DND-41 (cell line): ENCODE measurements around the gene GTF2H2C.
"Not testable (repeated sequence)": the region's sequence is repeated elsewhere in the genome, so short reads cannot be mapped to it uniquely, and the experiment has no call there.

Source experiments
- ATAC-seq: fragments of 200-7000 bp; cut with Tn5 transposase; 3 replicates; pipeline ENCODE4 v1.9.1; 2021; ENCODE audit warnings: low read depth; ENCODE audit not compliant: insufficient read depth
- DNase-seq: peaks from one replicate; pipeline ENCODE4 v3.0.0-alpha.2; 2020
- H2AFZ ChIP-seq: 2 replicates; pipeline ENCODE4 v1.6.0; 2012; ENCODE audit warnings: low read depth, low read length
- H3K27ac ChIP-seq: 2 replicates; pipeline ENCODE4 v1.5.1; 2012; ENCODE audit warnings: low read length, inconsistent platforms
- H3K27me3 ChIP-seq: fragments of 200-600 bp; sonication (generic); 2 replicates; pipeline ENCODE4 v1.6.0; 2012; ENCODE audit warnings: low read length, mild to moderate bottlenecking, inconsistent platforms; ENCODE audit not compliant: insufficient read depth, poor library complexity
- H3K36me3 ChIP-seq: 2 replicates; pipeline ENCODE4 v1.5.1; 2012; ENCODE audit warnings: low read length, inconsistent platforms; ENCODE audit not compliant: insufficient read depth
- H3K4me1 ChIP-seq: 2 replicates; pipeline ENCODE4 v1.5.1; 2012; ENCODE audit warnings: mild to moderate bottlenecking, low read length; ENCODE audit not compliant: insufficient read depth
- H3K4me2 ChIP-seq: 2 replicates; pipeline ENCODE4 v1.6.0; 2012; ENCODE audit warnings: mild to moderate bottlenecking, moderate library complexity, low read length, inconsistent platforms; ENCODE audit not compliant: insufficient read depth
- H3K4me3 ChIP-seq, 2 experiments: fragments of 200-600 bp in 1 of 2; shearing (Covaris generic) in 1 of 2; 2 replicates each; pipeline ENCODE4 v1.5.1; 2012 to 2016; ENCODE audit warnings: inconsistent platforms in 2 of 2, low read length in 2 of 2, mild to moderate bottlenecking in 2 of 2, low read depth in 1 of 2, moderate library complexity in 1 of 2
- H3K79me2 ChIP-seq: 2 replicates; pipeline ENCODE4 v1.6.0; 2012; ENCODE audit warnings: low read length, inconsistent platforms; ENCODE audit not compliant: insufficient read depth
- H3K9ac ChIP-seq: 2 replicates; pipeline ENCODE4 v1.6.0; 2012; ENCODE audit warnings: low read depth, mild to moderate bottlenecking, inconsistent platforms, low read length, moderate library complexity
- H3K9me3 ChIP-seq: 2 replicates; pipeline ENCODE4 v1.5.1; 2012; ENCODE audit warnings: low read length, moderate library complexity, mild to moderate bottlenecking, inconsistent platforms; ENCODE audit not compliant: insufficient read depth, severe bottlenecking
- H4K20me1 ChIP-seq: 2 replicates; pipeline ENCODE4 v1.6.0; 2012; ENCODE audit warnings: low read length; ENCODE audit not compliant: insufficient read depth
- EZH2 ChIP-seq: IDR thresholded peaks from 3 replicates; pipeline ENCODE4 v1.6.1; 2012; ENCODE audit warnings: borderline replicate concordance, low read depth, mild to moderate bottlenecking, moderate library complexity, low read length, inconsistent platforms; ENCODE audit not compliant: severe bottlenecking
- TF ChIP-seq, protein P1 (sequence below): IDR thresholded peaks from 2 replicates; pipeline ENCODE4 v1.5.1; 2012; ENCODE audit warnings: borderline replicate concordance, low read length, moderate library complexity, mild to moderate bottlenecking; ENCODE audit not compliant: poor library complexity, severe bottlenecking; ENCODE audit errors: extremely low read depth

Gene GTF2H2C

DNA sequence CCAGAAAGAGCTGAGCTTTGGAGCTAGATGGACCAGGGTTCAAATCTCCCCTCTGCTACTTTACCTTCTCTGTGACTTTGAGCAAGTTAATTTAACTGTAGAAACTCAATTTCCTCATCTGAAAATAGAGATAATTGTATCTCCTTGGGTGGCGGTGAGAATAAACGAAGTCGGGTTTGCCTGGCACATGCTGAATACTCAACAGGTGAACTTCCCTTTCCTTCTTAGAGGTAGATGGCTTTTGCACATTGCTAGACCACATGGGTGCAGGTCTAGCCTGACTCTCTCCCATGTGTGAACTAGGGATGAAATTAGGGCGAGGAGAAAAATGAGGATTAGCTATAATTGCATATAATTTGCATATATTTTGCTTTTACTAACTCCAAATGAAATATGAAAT, 31.4 kb upstream of the GTF2H2C start:
- Histone ChIP-seq H3K9ac (no peak overlapping the region), H4K20me1 (no peaks in the 10 kb centered on the region), H2AFZ (no peak overlapping the region), H3K4me3 (no peak overlapping the region), H3K27ac (no peak overlapping the region), H3K27me3 (peaks cover 5% of the 10 kb centered on the region), H3K79me2 (no peaks in the 10 kb centered on the region), H3K4me2 (no peak overlapping the region), H3K4me1 (no peaks in the 10 kb centered on the region), H3K36me3 (no peaks in the 10 kb centered on the region), H3K9me3 (no peaks in the 10 kb centered on the region)
- no peak for TF ChIP-seq EZH2
- TF ChIP-seq, protein P1, sequence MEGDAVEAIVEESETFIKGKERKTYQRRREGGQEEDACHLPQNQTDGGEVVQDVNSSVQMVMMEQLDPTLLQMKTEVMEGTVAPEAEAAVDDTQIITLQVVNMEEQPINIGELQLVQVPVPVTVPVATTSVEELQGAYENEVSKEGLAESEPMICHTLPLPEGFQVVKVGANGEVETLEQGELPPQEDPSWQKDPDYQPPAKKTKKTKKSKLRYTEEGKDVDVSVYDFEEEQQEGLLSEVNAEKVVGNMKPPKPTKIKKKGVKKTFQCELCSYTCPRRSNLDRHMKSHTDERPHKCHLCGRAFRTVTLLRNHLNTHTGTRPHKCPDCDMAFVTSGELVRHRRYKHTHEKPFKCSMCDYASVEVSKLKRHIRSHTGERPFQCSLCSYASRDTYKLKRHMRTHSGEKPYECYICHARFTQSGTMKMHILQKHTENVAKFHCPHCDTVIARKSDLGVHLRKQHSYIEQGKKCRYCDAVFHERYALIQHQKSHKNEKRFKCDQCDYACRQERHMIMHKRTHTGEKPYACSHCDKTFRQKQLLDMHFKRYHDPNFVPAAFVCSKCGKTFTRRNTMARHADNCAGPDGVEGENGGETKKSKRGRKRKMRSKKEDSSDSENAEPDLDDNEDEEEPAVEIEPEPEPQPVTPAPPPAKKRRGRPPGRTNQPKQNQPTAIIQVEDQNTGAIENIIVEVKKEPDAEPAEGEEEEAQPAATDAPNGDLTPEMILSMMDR: no peak
- ATAC-seq (no peak), DNase-seq (no peak)

DNA sequence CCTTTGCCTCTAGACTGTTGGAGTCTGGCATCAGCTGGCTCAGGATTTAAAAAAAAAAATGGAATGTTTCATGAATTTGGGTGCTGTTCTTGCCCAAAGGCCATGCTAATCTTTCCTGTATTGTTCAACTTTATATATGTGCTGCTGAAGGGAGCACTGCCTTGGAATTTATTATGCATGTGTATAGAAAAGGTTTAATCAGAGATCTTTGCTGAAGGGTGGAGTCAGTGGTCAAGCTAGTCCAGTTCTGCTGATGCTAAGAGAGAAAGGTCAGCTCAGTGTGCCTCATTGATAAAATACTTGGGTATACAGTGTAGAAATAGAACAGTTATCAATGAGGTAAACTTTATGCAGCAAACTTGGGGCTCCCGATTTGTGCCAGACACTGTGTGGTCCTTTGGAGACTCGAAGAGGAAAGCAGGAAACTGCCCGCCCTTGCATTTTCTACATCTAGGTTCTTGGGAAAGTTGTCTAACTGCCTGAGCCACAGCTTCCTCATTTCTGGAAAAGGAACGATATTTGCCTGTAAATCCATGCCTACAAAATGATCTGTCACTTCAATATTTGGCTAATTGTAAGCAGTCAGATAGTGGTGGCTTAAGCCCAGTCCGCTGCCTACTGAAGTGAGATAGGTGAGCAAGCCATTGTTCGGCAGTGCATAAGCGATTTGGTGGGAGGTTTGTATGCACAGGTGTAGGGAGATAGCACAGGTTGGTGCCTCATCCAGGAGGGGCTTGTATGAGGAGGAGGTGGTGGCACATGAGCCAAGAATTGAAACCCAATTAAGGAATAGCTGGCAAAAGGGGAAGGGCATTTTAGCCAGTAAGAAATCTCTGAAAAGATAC, 29.2 kb upstream of the GTF2H2C start:
- no peaks in the 10 kb centered on the region for H3K36me3 ChIP-seq
- H2AFZ ChIP-seq: no peak overlapping the region
- no peak overlapping the region for H3K27ac ChIP-seq
- no peak for TF ChIP-seq EZH2
- TF ChIP-seq, protein P1: no peak
- H3K4me3 ChIP-seq: no peak overlapping the region
- ATAC-seq (no peak), DNase-seq (no peak)
- peaks cover 5% of the 10 kb centered on the region for H3K27me3 ChIP-seq
- H3K4me2 ChIP-seq: no peak overlapping the region
- H3K9me3 ChIP-seq: no peaks in the 10 kb centered on the region
- H3K79me2 ChIP-seq: no peaks in the 10 kb centered on the region
- no peaks in the 10 kb centered on the region for H4K20me1 ChIP-seq
- no peaks in the 10 kb centered on the region for H3K4me1 ChIP-seq
- H3K9ac ChIP-seq: no peak overlapping the region

- Histone ChIP-seq H3K27ac (no peak overlapping the region), H3K4me1 (no peaks in the 10 kb centered on the region), H3K27me3 (peaks cover 5% of the 10 kb centered on the region), H3K9ac (no peak overlapping the region), H3K4me2 (no peak overlapping the region), H2AFZ (no peak overlapping the region), H3K4me3 (no peak overlapping the region), H4K20me1 (no peaks in the 10 kb centered on the region), H3K9me3 (no peaks in the 10 kb centered on the region), H3K36me3 (no peaks in the 10 kb centered on the region), H3K79me2 (no peaks in the 10 kb centered on the region)
- DNase-seq (no peak), ATAC-seq (no peak)
- no peak for TF ChIP-seq EZH2
- TF ChIP-seq, protein P1: no peak
Measured at GRCh38 chr5:69531406-69531801, 28.6 kb upstream of the GTF2H2C start.

- not testable (repeated sequence) for H3K27me3 ChIP-seq, H3K4me3 ChIP-seq, H3K79me2 ChIP-seq, H3K9me3 ChIP-seq, H3K4me1 ChIP-seq, H3K4me2 ChIP-seq, DNase-seq, H3K9ac ChIP-seq, H3K27ac ChIP-seq, H2AFZ ChIP-seq, ATAC-seq, H3K36me3 ChIP-seq, H4K20me1 ChIP-seq
Measured at GRCh38 chr5:69537911-69538310, 22.1 kb upstream of the GTF2H2C start.

DNA sequence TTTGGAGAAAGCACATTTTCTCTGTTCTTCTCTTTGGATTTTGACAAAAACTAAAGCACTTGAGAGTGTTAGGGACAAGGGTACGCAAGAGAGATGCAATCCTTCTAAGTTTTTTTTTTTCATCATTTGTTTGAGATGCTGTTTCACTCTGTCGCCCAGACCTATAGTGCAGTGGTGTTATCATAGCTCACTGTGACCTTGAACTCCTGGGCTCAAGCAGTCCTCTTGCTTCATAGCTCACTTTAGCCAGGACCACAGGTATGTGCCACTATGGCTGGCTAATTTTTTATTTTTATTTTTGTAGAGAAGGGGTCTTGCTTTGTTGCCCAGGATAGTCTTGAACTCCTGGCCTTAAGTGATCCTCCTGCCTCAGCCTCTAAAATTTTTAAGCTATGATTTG, 21.3 kb upstream of the GTF2H2C start:
- not testable (repeated sequence) for H3K4me2 ChIP-seq, ATAC-seq, H4K20me1 ChIP-seq, H2AFZ ChIP-seq, H3K36me3 ChIP-seq, H3K4me1 ChIP-seq, H3K4me3 ChIP-seq, H3K27me3 ChIP-seq, DNase-seq, H3K27ac ChIP-seq, H3K9me3 ChIP-seq, H3K9ac ChIP-seq, H3K79me2 ChIP-seq

GRCh38 chr5:69541347-69541746, 18.6 kb upstream of the GTF2H2C start:
- not testable (repeated sequence) for H3K4me1 ChIP-seq, H3K4me3 ChIP-seq, H2AFZ ChIP-seq, DNase-seq, H3K27me3 ChIP-seq, ATAC-seq, H4K20me1 ChIP-seq, H3K36me3 ChIP-seq, H3K9me3 ChIP-seq, H3K27ac ChIP-seq, H3K9ac ChIP-seq, H3K79me2 ChIP-seq, H3K4me2 ChIP-seq
